Adrenal gland (tissue), 12 donors: ENCODE results near the gene TMEM242. TPM values are rescaled to one million over a fixed set of nuclear protein-coding genes. Genes with fewer than 3 reads are reported as not detected.

Experiments
- DNase-seq, 7 donors: peaks; one replicate each; pipeline ENCODE4 v3.0.0-alpha.2; 2019 to 2020
- H3K27ac ChIP-seq, 5 donors: fragments of 200-600 bp; sonication (generic) in 4 of 5; 1 replicate in 3 of 5; 2 replicates in 2 of 5; pipeline versions ENCODE4 v1.5.1 to v1.8.0; 2016 to 2020; ENCODE audit warnings: mild to moderate bottlenecking in 1 of 5
- H3K27me3 ChIP-seq: fragments of 200-600 bp; 2 replicates; pipeline ENCODE4 v1.8.0; 2021
- H3K36me3 ChIP-seq, 2 donors: fragments of 200-600 bp; replicated peaks in 1 of 2; 1 replicate in 1 of 2; 2 replicates in 1 of 2; pipeline versions ENCODE4 v1.5.1 to v1.8.0; 2018 to 2022
- H3K4me1 ChIP-seq, 2 donors: fragments of 200-600 bp; replicated peaks in 1 of 2; 1 replicate in 1 of 2; 2 replicates in 1 of 2; pipeline versions ENCODE4 v1.5.1 to v1.8.0; 2018 to 2021
- H3K4me3 ChIP-seq, 4 donors: fragments of 200-600 bp; sonication (generic) in 3 of 4; one replicate each; pipeline ENCODE4 v1.5.1; 2016 to 2018
- H3K9me3 ChIP-seq, 3 donors: fragments of 200-600 bp; sonication (generic) in 1 of 3; replicated peaks in 1 of 3; 1 replicate in 2 of 3; 2 replicates in 1 of 3; pipeline versions ENCODE4 v1.5.1 to v1.8.0; 2016 to 2021
- CTCF ChIP-seq, 6 experiments: fragments of 450-650 bp in 4 of 6; fragments of 200-600 bp in 2 of 6; sonication (generic) in 1 of 6; IDR thresholded peaks; 1 replicate in 5 of 6; 2 replicates in 1 of 6; pipeline versions ENCODE4 v1.5.1 to v1.8.0; 2016 to 2021; ENCODE audit warnings: antibody characterized with exemption in 6 of 6, mild to moderate bottlenecking in 2 of 6, moderate library complexity in 1 of 6
- POLR2A ChIP-seq, 2 donors: fragments of 450-650 bp; IDR thresholded peaks; one replicate each; pipeline ENCODE4 v1.6.1; 2017; ENCODE audit warnings: antibody characterized with exemption in 2 of 2, mild to moderate bottlenecking in 2 of 2, moderate library complexity in 1 of 2
- WGBS, 4 donors: extraction: QIAGEN DNeasy Blood & Tissue Kit in 2 of 4; methylation state at CpG; one replicate each; pipeline versions ENCODE4 v1.1.5 to v1.1.7; 2013 to 2017; 5-methylcytosine and 5-hydroxymethylcytosine counted together
- intact Hi-C, 2 donors: fragments of 100-400 bp; cut with DNase I; formaldehyde crosslinking; loops; one replicate each; pipeline versions ENCODE4 v1.14.1 to v1.15.0; 2022 to 2023
- polyA plus RNA-seq, 3 donors: library from polyadenylated mRNA; stranded (reverse); fragments of 200-250 nt in 2 of 3; fragments of 350-450 nt in 1 of 3; fragmentation: Illumina TruSeq in 1 of 3; extraction: RNeasy Lipid Tissue Mini Kit (QIAGEN cat#74804) in 1 of 3; gene quantifications; one replicate each; pipeline ENCODE4 v1.2.3, GENCODE V29; 2013 to 2014
- total RNA-seq, 9 donors: library from RNA; depleted of rRNA in 4 of 9; stranded (reverse); fragments of >200 nt in 4 of 9; fragments of 120-200 nt in 1 of 9; fragmentation: NEBNext Ultra II Directional in 1 of 9; extraction: Animal tissue kit (Norgen Biotek cat#: 25700) in 1 of 9; gene quantifications; one replicate each; pipeline versions ENCODE4 v1.1.0 to v1.2.4, GENCODE V29; 2013 to 2023
- donor health status: healthy with polysubstance abuse.
- donor health status: Bipolar disorder and iron deficiency.
- donor health status: DM: yes; HTN: yes; CAD: no.
- donor health status: DM: no; HTN: no; CAD: no.
- donor health status: DM: no; HTN: no; CAD: no.
- donor health status: DM: yes; HTN: yes; CAD: no.

Gene TMEM242
- total and polyA plus RNA-seq, 12 donors: 7.4 to 17.2 (median 12.5) TPM

GRCh38 chr6:157298216-157298724, 25.0 kb downstream of the TMEM242 start:
- WGBS, 4 donors: 77 to 83% (median 82%) methylated on average over 9 of the region's 9 CpGs
- no peak for TF ChIP-seq CTCF (IDR thresholded peaks at IDR 0.05)
- no peak for TF ChIP-seq POLR2A (IDR thresholded peaks at IDR 0.05)
- Histone ChIP-seq H3K27ac (no peak overlapping the region), H3K4me1 (peaks cover 0 to 11% of the 10 kb centered on the region in 2 donors), H3K27me3 (no peaks in the 10 kb centered on the region), H3K9me3 (no peaks in the 10 kb centered on the region), H3K36me3 (no peaks in the 10 kb centered on the region), H3K4me3 (no peak overlapping the region)
- no peak for DNase-seq
- intact Hi-C loops: no loop called here

GRCh38 chr6:157294654-157295053, 28.7 kb downstream of the TMEM242 start:
- intact Hi-C loops: no loop called here
- DNase-seq: no peak
- Histone ChIP-seq H3K9me3 (no peaks in the 10 kb centered on the region), H3K4me3 (no peak overlapping the region), H3K36me3 (peaks cover 0 to 11% of the 10 kb centered on the region in 2 donors), H3K4me1 (peaks cover 0 to 7% of the 10 kb centered on the region in 2 donors), H3K27me3 (no peaks in the 10 kb centered on the region), H3K27ac (no peak overlapping the region)
- 78 to 100% (median 94%) methylated on average over 2 of the region's 2 CpGs for WGBS, 4 donors
- TF ChIP-seq POLR2A (IDR thresholded peaks at IDR 0.05) (no peak), CTCF (IDR thresholded peaks at IDR 0.05) (no peak)

- TF ChIP-seq CTCF (IDR thresholded peaks at IDR 0.05) (no peak), POLR2A (IDR thresholded peaks at IDR 0.05) (no peak)
- WGBS, 4 donors: 80 to 99% (median 96%) methylated on average over 6 of the region's 6 CpGs
- intact Hi-C loops: no loop called here
These were observed 29.5 kb downstream of the TMEM242 start for GRCh38 chr6:157293780-157294179.

GRCh38 chr6:157292202-157292601, 31.1 kb downstream of the TMEM242 start:
- no peak for DNase-seq
- no peak overlapping the region for H3K27ac ChIP-seq
- H3K4me1 ChIP-seq: no peaks in the 10 kb centered on the region
- H3K9me3 ChIP-seq: no peaks in the 10 kb centered on the region
- TF ChIP-seq CTCF (IDR thresholded peaks at IDR 0.05) (no peak), POLR2A (IDR thresholded peaks at IDR 0.05) (no peak)
- H3K4me3 ChIP-seq: no peak overlapping the region
- peaks cover 0 to 11% of the 10 kb centered on the region in 2 donors for H3K36me3 ChIP-seq
- intact Hi-C loops: no loop called here
- H3K27me3 ChIP-seq: no peaks in the 10 kb centered on the region
- WGBS, 4 donors: 80 to 100% (median 96%) methylated on average over 1 of the region's 1 CpG

More at GRCh38 chr6:157293780-157294179, 29.5 kb downstream of the TMEM242 start:
- Histone ChIP-seq H3K27ac (no peak overlapping the region), H3K4me3 (no peak overlapping the region), H3K4me1 (peaks cover 0 to 7% of the 10 kb centered on the region in 2 donors), H3K36me3 (peaks cover 0 to 11% of the 10 kb centered on the region in 2 donors), H3K27me3 (no peaks in the 10 kb centered on the region), H3K9me3 (no peaks in the 10 kb centered on the region)
- no peak for DNase-seq
